ENCODE measurements around the gene DENND2A.

DNA sequence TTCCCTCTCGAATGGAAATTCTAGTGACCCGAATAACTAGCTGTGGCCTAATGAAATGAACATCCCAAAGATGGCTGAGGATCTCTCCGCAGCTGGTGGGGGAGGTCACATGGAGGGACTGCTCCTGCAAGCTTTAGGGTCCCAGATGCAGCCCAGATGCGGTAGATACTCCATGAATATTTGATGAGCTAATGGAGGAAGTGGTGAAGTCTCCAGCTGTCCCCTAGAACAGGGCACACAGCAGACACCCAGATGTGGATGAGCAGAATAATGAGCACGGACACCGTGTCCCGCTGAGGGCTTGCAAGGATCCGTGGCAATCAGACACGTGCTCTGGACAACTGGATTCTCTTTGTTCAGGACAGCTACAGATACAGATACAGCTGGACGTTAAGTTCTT, 59.2 kb downstream of the DENND2A start:
- TF ChIP-seq CTCF (conservative IDR thresholded peaks at IDR 0.05; ENCODE audit: low read depth, low read length) (no peak), MAFK (IDR thresholded peaks at IDR 0.05; ENCODE audit: low read depth, low read length) (no peak), ELK1 (IDR thresholded peaks at IDR 0.05; ENCODE audit: borderline replicate concordance, low read depth, low read length) (no peak), CHD1 (IDR thresholded peaks at IDR 0.05; ENCODE audit: low read depth, low read length) (no peak), RAD21 (IDR thresholded peaks at IDR 0.05; ENCODE audit: low read length) (no peak), POLR2A (IDR thresholded peaks at IDR 0.05; ENCODE audit: low read depth, low read length) (no peak)

All from IMR-90 (cell line).